HUES64 (cell line): Measurements from ENCODE around the gene ZNF775.

Source experiments
- H3K27ac ChIP-seq: 2 replicates; pipeline ENCODE4 v1.7.0; 2013; ENCODE audit warnings: low read depth, low read length, inconsistent platforms
- H3K27me3 ChIP-seq: 2 replicates; pipeline ENCODE4 v1.6.1; 2013; ENCODE audit warnings: mild to moderate bottlenecking, low read length; ENCODE audit not compliant: insufficient read depth
- H3K36me3 ChIP-seq: 2 replicates; pipeline ENCODE4 v1.6.1; 2013; ENCODE audit warnings: mild to moderate bottlenecking, low read length; ENCODE audit not compliant: insufficient read depth
- H3K4me1 ChIP-seq: 2 replicates; pipeline ENCODE4 v1.6.1; 2013; ENCODE audit warnings: mild to moderate bottlenecking, low read length, moderate library complexity; ENCODE audit not compliant: insufficient read depth
- H3K4me3 ChIP-seq: 2 replicates; pipeline ENCODE4 v1.5.1; 2013; ENCODE audit warnings: mild to moderate bottlenecking, low read length, moderate library complexity
- H3K9ac ChIP-seq: 2 replicates; pipeline ENCODE4 v1.6.1; 2013; ENCODE audit warnings: mild to moderate bottlenecking, low read depth, low read length
- H3K9me3 ChIP-seq: 2 replicates; pipeline ENCODE4 v1.6.1; 2013; ENCODE audit warnings: low read depth, low read length; ENCODE audit not compliant: insufficient read depth
- WGBS: fragments of 150-250, 120-280 bp; methylation state at CpG from one replicate; pipeline ENCODE4 v1.1.7; 2013; ENCODE audit warnings: missing lambda C conversion rate; 5-methylcytosine and 5-hydroxymethylcytosine counted together

The ZNF775 gene

DNA sequence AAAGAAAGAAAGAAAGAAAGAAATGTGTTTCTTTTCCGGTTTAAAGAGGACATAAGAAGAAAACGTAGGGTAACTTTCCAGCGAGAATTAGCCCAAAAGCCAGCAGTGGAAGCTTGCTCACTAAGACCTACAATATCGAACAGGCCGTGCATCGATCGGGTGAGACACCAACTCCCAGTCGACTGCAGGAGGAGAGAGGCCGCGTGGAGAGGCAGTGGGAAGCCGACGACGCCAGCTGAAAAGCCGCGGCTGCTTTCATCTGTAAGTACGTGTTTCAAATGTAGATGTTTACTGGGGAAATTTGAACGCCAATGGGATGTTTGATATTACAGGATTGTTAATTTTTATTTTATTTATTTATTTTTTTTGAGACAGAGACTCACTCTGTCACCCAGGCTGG, 42.7 kb downstream of the ZNF775 start:
- peaks cover 7% of the 10 kb centered on the region; the same call in 1 of the 2 replicates for H3K27me3 ChIP-seq
- 80% methylated on average over 16 of the region's 17 CpGs for WGBS
- H3K9me3 ChIP-seq, result no peaks in the 10 kb centered on the region

DNA sequence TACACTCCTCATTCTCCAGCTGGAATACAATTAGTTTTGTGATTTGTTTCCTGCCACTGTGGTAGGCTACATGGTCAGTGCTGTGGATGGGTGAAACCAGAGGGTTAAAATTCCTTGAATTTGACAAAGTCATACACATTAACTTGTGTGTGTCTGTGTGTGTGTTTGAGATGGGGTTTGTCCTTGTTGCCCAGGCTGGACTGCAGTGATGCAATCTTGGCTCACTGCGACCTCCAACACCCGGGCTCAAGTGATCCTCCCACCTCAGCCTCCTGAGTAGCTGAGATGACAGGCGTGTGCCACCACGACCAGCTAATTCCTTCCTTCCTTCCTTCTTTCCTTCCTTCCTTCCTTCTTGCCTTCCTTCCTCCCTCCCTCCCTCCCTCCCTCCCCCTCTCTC, 46.5 kb downstream of the ZNF775 start:
- H3K9ac ChIP-seq, result no peak overlapping the region
- no peaks in the 10 kb centered on the region for H3K9me3 ChIP-seq
- no peak overlapping the region for H3K4me3 ChIP-seq
- peaks cover 16% of the 10 kb centered on the region for H3K4me1 ChIP-seq
- H3K27ac ChIP-seq, result no peak overlapping the region
- no peaks in the 10 kb centered on the region for H3K36me3 ChIP-seq
- H3K27me3 ChIP-seq, result peaks cover 2% of the 10 kb centered on the region; the same call in 1 of the 2 replicates
- WGBS, result 73% methylated on average over 4 of the region's 4 CpGs

More for the DNA sequence above, 42.7 kb downstream of the ZNF775 start:
- no peak overlapping the region for H3K9ac ChIP-seq
- H3K4me3 ChIP-seq, result no peak overlapping the region
- H3K36me3 ChIP-seq, result no peaks in the 10 kb centered on the region
- no peak overlapping the region for H3K27ac ChIP-seq
- H3K4me1 ChIP-seq, result no peaks in the 10 kb centered on the region

DNA sequence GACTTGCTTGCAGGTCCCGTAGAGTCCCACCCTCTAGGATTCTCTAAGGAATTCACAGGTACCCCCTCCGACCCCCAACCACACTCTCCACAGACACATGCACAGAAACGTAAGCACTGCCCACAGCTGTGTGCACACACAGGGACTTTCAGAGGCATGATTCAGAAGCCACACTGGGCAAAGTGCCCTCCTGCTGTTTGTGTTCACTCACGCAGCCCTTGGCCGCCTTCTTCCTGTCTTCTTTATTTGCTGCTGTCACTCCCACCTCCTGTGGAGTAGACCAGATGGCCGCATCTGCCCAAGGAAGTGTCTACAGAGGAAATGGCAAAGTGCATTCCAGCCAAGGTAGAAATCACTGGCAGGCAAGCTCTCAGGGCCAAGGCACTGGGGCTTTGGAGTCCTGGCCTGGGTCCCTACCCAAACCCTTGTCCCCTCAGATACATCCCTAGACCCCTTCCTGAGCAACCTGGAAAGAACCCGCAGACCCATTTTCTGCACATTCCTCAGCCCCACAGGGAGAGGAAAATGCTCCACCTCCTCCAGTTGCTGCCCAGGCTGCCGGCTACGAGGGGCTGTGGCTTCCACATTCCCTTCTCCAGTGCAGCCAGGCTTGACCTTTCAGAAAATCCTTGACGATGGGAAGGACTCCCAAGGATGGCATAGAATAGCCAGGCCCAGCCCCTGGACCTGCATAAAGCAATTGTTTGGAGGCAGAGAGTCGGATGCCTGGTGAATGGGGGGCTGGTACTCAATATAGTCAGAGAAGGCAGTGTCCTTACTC, 49.7 kb downstream of the ZNF775 start:
- Histone ChIP-seq H3K9ac (no peak overlapping the region), H3K36me3 (no peaks in the 10 kb centered on the region), H3K4me3 (no peak overlapping the region), H3K9me3 (no peaks in the 10 kb centered on the region), H3K27me3 (no peaks in the 10 kb centered on the region), H3K27ac (no peak overlapping the region), H3K4me1 (peaks cover 16% of the 10 kb centered on the region)
- WGBS, result 50% methylated on average over 11 of the region's 11 CpGs

DNA sequence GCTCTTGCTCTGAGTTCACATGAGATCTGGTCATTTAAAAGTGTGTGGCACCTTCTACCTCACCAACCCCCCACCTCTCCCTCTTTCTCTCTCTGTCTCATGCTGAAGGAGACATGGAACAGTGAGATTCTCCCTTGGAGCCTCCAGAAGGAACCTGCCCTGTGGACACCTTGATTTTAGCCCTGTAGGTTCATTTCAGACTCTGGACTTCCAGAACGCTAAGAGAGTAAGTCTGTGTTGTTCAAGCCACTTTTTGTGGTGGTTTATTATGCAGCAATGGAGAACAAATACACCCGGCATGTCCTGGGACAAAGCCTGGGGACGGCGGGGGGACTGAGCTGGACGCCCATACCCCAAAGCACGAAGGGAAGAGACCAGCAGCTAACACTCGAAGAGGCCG, 50.6 kb downstream of the ZNF775 start:
- no peak overlapping the region for H3K4me3 ChIP-seq
- no peaks in the 10 kb centered on the region for H3K9me3 ChIP-seq
- H3K36me3 ChIP-seq, result no peaks in the 10 kb centered on the region
- peaks cover 16% of the 10 kb centered on the region for H3K4me1 ChIP-seq
- WGBS, result 94% methylated on average over 7 of the region's 8 CpGs
- H3K27me3 ChIP-seq, result no peaks in the 10 kb centered on the region
- no peak overlapping the region for H3K9ac ChIP-seq
- H3K27ac ChIP-seq, result no peak overlapping the region

DNA sequence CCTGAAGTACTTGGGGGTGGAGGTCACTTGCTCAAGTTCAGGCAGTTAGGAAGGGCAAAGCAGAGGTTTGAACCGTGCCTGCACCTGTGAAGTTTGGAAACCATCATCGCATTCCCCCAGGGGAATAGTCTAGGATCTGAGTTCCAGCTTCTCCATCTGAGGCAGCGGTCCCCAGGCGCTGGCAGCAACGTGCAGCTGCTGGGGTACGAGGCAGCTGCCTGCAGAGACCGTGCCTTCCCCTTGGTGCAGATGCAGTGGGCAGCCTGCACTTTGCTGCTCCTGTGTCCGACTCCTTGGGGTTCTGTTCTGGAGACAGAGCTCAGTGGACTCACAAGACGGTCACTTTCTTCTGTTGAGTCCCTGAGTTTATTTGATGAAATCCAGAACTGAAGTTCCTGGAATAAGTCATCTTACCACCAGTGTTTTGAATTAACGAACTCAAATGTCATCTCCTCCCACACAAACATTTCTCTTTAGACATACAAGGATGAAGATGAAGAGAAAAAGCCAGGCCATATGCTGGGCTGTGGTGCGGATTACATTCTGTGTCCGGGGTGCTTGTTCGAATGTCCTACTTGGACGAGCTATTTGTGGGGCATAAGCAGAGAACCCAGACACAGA, 51.4 kb downstream of the ZNF775 start:
- H3K4me1 ChIP-seq, result peaks cover 16% of the 10 kb centered on the region
- H3K9ac ChIP-seq, result no peak overlapping the region
- no peak overlapping the region for H3K27ac ChIP-seq
- no peaks in the 10 kb centered on the region for H3K9me3 ChIP-seq
- WGBS, result 89% methylated on average over 14 of the region's 14 CpGs
- H3K36me3 ChIP-seq, result no peaks in the 10 kb centered on the region
- H3K27me3 ChIP-seq, result no peaks in the 10 kb centered on the region
- no peak overlapping the region for H3K4me3 ChIP-seq

DNA sequence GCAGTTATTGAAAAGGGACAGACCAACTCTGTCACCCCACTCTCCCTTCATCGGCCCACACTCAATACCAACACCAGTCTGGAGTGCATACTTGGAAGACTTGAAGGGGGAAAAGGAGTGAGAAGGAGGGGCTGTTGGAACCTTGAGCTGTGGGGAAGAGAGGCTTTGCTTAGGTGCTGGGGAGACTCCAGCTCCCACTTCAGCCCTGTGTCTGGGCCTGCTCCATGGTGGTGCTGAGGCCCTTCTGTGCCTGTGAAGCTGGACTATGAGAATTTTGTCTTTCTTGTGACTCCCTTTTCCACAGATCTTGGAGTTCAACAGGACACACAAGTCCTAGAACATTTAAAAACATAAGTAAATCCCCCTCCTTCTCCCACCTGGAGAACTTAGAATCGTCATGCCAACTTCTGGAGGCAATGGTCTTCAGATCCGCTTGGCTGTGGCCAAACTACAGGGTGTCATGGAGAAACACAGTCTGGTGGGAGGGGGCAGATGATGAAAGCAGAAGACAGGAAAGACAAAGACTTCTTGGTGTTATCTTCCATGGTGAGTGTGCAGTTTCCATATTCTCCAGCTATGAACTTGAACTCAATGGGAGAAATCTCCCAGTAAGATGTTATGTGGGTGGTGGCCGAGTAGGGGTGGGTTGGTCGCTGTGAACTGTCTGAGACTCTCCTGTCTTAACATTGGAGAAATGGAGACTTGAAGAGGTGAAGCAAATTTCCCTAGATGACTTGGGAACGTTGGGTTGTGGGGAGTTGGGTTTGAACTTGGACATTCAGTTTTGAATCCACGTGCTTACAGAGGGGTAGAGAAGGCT, 52.9 kb downstream of the ZNF775 start:
- Histone ChIP-seq H3K4me3 (no peak overlapping the region), H3K27ac (no peak overlapping the region), H3K9me3 (no peaks in the 10 kb centered on the region), H3K4me1 (peaks cover 16% of the 10 kb centered on the region), H3K27me3 (no peaks in the 10 kb centered on the region), H3K9ac (no peak overlapping the region), H3K36me3 (no peaks in the 10 kb centered on the region)
- 91% methylated on average over 6 of the region's 7 CpGs for WGBS

DNA sequence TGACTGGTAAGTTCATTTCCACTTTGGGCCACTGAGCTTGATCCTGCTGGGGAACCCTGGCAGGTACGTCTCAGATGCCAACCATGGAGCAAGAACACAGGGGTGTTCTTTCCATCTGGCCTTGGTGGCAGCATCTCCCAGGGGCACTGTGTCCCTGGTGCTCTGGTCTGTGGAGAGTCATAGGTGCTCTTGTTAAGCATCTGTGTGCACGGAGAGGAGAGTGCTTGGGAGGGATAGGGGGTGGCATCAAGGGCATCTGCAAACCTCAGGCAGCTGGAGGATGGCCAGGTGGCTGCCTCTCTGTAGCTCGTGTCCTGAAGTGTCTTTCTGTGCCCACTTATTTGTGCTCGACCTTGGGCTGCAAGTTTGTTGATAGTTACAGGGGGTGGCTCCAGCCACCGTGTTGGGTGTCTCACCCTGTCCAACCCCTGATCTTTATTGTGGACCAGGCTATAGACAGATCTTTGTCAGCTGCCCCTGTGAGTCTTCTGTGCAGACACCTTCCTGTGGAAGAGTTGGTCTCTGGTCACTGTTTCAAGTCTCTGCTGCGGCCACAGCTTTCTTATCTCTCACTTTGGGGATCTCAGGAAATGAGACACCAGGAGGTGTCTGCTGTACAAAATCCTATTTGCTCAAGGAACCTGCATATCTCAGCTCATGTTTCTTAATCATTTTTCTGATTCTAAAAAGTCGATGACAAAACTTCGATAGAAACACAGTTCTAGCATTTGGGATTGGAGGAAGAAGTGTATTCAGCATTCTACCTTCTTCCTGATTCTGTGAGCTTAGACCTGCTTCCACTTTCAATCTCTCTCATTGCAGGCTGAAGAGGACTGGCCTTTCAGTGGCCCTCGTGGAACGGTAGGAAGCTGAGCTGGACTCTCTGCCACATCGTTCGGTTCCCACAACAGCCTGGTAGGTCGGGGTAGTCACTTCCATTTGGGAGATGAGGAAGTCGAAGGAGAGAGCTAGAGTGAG, 54.1 kb downstream of the ZNF775 start:
- H3K9ac ChIP-seq, result no peak overlapping the region
- no peaks in the 10 kb centered on the region for H3K27me3 ChIP-seq
- peaks cover 11% of the 10 kb centered on the region for H3K4me1 ChIP-seq
- no peak overlapping the region for H3K27ac ChIP-seq
- no peak overlapping the region for H3K4me3 ChIP-seq
- WGBS, result 86% methylated on average over 12 of the region's 14 CpGs
- H3K36me3 ChIP-seq, result no peaks in the 10 kb centered on the region
- H3K9me3 ChIP-seq, result no peaks in the 10 kb centered on the region

DNA sequence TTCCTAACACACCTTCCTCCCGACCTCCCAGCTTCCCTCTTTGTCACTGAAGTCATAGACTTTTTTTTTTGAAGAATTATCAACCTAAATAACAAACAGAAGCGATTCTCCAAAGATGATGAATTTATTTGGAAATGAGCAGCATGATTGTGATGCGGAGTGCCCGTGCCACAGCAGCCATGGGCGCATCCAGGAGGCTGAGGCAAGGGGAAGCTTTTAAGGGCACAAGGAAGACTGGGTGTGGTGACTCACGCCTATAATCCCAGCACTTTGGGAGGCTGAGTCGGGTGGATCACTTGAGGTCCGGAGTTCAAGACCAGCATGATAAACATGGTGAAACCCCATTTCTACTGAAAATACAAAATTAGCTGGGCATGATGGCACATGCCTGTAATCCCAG, 55.1 kb downstream of the ZNF775 start:
- Histone ChIP-seq H3K27me3 (no peaks in the 10 kb centered on the region), H3K4me1 (peaks cover 2% of the 10 kb centered on the region), H3K9me3 (no peaks in the 10 kb centered on the region), H3K36me3 (no peaks in the 10 kb centered on the region), H3K9ac (no peak overlapping the region), H3K4me3 (no peak overlapping the region), H3K27ac (no peak overlapping the region)
- 76% methylated on average over 8 of the region's 8 CpGs for WGBS

DNA sequence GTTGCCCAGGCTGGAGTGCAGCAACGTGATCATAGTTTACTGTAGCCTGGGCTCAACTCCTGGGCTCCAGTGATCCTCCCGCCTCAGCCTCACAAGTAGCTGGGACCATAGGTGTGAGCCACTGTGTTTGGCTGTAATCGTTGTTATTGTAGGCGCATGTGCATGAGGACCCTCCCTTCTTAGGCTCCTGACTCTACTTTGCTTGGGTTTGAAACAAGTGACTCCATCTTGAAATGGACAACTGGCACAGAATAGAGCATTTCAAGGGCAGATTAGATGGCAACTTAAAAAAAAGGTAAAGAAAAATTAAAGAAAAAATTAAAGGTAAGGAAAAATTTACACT, 55.9 kb downstream of the ZNF775 start:
- H3K4me1 ChIP-seq, result no peaks in the 10 kb centered on the region
- H3K9me3 ChIP-seq, result no peaks in the 10 kb centered on the region
- WGBS, result 90% methylated on average over 4 of the region's 4 CpGs
- 0 out of 2 replicates have a peak, but pooled peaks cover 7% of the 10 kb centered on the region for H3K27me3 ChIP-seq
- H3K4me3 ChIP-seq, result no peak overlapping the region
- H3K9ac ChIP-seq, result no peak overlapping the region
- no peaks in the 10 kb centered on the region for H3K36me3 ChIP-seq
- no peak overlapping the region for H3K27ac ChIP-seq

DNA sequence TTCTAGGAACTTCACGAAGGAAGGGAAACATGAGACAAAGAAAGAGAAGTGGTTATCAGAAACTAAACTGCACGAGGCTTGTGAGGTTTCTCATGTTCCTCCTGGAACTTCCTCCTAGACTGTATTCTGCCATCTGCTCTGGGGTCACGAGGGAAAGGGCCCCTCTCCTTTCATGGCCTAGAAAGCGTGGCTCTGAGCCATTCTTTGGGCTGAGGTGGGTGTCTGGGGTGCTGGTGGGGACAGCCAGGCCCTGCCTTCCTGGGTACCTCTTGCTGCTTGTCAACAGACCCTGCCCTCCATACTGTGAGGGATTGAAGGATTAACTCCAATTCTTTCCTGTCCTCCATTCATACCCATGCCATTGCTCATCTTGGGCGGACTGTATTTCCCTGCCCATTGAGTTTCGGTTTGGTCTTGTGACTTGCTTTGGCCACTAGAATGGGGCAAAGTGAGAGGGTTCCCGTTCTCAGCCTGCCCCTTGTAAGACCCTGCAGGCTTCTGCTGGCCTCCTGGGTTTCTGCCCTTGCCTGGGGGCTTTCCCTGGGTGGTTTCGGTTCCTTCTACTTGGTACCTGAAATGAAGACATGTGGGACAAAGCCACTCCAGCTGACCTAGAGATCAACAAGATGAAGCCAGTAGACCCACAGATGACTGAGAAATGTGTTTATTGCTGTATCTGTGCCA, 56.4 kb downstream of the ZNF775 start:
- no peak overlapping the region for H3K4me3 ChIP-seq

More for the DNA sequence above, 56.4 kb downstream of the ZNF775 start:
- H3K4me1 ChIP-seq, result no peaks in the 10 kb centered on the region
- no peak overlapping the region for H3K27ac ChIP-seq
- no peak overlapping the region for H3K9ac ChIP-seq
- 0 out of 2 replicates have a peak, but pooled peaks cover 7% of the 10 kb centered on the region for H3K27me3 ChIP-seq
- no peaks in the 10 kb centered on the region for H3K36me3 ChIP-seq
- H3K9me3 ChIP-seq, result no peaks in the 10 kb centered on the region
- 94% methylated on average over 8 of the region's 8 CpGs for WGBS
